ENCODE results near the gene ERO1B.
"Not testable (repeated sequence)": the region's sequence is repeated elsewhere in the genome, so short reads cannot be mapped to it uniquely, and the experiment has no call there.

The ERO1B gene

GRCh38 chr1:236242568-236242967 lies 39.2 kb downstream of the ERO1B start:
- DNase-seq: no peak

DNA sequence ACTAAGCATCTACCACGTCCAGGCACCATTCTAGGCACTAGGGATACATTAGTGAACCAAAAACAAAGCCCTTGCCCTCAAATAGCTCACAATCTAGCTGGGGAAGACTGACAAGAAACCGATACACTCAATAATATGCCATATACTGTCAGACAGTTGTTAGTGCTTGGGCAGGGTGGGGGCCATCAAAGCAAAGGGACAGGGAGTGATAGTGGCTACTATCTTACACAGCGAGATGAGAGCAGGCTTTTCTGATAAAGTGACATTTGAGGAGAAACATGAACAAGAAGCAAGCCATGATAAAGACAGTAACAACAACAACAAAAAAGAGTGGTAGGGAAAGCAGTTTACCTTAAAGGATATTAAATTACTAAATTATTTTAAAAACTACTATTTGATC lies 41.1 kb downstream of the ERO1B start:
- no peak for DNase-seq

- DNase-seq: no peak
Observed at GRCh38 chr1:236239092-236239585, 42.6 kb downstream of the ERO1B start.

DNA sequence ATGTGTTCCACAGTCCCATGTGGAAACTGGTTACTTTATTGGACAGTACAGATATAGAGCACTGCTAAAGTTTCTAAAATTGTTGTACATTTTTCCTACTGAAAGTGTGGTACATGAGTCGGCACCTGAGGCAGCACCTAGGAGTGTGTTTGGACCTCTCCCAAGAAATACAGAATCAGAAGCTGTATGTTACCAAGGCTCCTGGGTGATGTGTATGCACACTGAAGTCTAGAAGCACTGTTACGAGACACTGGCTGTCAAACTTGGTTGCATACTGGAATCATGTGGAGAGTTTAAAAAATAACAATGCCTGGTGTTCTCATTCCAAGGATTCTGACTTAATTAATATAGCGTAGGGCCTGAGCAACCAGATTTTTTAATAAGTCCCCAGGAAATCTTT lies 46.6 kb downstream of the ERO1B start:
- DNase-seq: no peak

GRCh38 chr1:236228411-236228810 lies 53.3 kb downstream of the ERO1B start:
- no peak for DNase-seq

DNA sequence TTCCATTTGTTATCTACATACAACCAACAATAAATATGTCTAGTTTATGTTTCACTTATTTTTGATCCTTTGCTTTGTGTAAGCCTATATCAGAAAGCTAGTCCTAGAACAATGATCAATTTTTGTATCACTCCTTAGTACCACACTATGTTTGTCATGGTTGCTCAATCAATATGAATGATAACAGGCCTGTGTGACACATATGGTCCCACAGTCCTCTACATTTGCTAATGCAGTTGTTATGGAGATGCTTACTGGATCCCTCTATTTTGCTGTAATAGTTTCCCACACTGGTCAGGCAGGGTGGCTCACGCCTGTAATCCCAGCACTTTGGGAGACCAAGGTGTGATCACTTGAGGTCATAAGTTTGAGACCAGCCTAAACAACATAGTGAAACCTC lies 59.1 kb downstream of the ERO1B start:
- no peak for DNase-seq

GRCh38 chr1:236220473-236220872 lies 61.3 kb downstream of the ERO1B start:
- DNase-seq: no peak

- no peak for DNase-seq
Observed at GRCh38 chr1:236214761-236215160, 67.0 kb downstream of the ERO1B start.

- no peak for DNase-seq
Observed at GRCh38 chr1:236213534-236213933, 68.2 kb downstream of the ERO1B start.

GRCh38 chr1:236211815-236212214 lies 69.9 kb downstream of the ERO1B start:
- DNase-seq: no peak

DNA sequence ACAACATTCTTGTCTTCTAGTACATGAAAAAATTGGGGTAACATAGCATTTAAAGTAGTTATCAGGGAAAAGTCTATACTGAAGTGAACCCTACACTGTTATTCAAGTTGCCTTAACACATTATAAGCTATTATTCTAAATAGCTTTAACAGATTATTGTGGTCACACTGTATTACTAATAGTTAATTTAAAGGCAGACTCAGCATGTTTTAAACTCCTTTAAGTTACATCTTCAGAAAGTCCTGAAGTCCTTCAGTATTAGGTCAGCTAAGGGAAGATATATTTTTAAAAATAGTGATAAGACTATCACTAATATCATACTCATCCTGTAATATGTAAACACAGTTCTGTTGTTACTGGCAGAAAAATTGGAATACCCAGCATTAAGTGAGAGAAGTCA lies 72.0 kb downstream of the ERO1B start:
- no peak for DNase-seq

GRCh38 chr1:236209185-236209584 lies 72.6 kb downstream of the ERO1B start:
- no peak for DNase-seq

DNA sequence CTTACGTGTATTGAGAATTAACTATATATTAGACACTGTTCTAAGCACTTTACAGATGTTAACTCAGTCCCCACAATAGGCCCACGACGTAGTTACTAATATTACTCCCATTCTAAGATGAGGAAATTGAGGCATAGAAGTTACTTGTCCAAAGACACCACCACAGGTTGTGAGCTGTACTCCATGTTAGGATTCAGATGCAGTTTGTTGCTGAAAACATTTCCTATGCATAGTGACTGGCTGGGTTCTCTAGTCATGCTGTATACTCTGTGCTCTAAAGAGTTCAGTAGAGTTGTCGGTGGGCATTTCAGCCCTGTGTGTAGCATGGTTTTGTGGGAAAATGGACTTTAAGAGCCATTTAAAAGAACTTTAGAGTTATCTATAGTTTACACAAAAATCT lies 74.2 kb downstream of the ERO1B start:
- DNase-seq: no peak

DNA sequence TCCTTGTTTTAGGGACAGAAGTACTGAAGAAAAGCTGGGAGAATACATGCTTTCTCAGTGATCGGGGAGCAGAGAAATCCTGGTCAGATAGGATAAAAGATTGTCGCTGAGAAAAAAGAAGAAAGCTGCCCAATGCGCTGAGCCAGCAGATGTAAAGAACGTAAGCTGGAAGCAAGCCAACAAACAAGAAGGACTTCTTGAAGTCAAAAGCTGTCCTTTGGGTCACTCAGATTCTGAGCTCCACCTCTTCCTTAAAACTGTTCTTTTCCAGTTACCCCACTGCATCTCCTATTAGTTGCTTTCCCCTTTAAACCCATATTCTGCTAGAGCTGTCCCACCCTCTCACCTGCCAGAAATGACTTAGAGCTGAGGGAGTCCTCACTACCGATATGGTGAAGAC lies 74.6 kb downstream of the ERO1B start:
- no peak for DNase-seq

- no peak for DNase-seq
Observed at GRCh38 chr1:236206548-236206947, 75.2 kb downstream of the ERO1B start.

- no peak for DNase-seq
Observed at GRCh38 chr1:236204656-236205055, 77.1 kb downstream of the ERO1B start.

GRCh38 chr1:236204039-236204438 lies 77.7 kb downstream of the ERO1B start:
- DNase-seq: no peak

GRCh38 chr1:236201786-236202185 lies 80.0 kb downstream of the ERO1B start:
- DNase-seq: no peak

GRCh38 chr1:236200925-236201324 lies 80.8 kb downstream of the ERO1B start:
- DNase-seq: no peak

- no peak for DNase-seq
Observed at GRCh38 chr1:236193184-236193583, 88.6 kb downstream of the ERO1B start.

DNA sequence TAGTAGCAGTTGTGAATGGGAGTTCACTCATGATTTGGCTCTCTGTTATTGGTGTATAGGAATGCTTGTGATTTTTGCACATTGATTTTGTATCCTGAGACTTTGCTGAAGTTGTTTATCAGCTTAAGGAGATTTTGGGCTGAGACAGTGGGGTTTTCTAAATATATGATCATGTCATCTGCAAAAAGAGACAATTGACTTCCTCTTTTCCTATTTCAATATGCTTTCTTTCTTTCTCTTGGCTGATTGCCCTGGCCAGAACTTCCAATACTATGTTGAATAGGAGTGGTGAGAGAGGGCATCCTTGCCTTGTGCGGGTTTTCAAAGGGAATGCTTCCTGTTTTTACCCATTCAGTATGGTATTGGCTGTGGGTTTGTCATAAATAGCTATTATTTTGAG lies 93.7 kb downstream of the ERO1B start:
- not testable (repeated sequence) for DNase-seq

DNA sequence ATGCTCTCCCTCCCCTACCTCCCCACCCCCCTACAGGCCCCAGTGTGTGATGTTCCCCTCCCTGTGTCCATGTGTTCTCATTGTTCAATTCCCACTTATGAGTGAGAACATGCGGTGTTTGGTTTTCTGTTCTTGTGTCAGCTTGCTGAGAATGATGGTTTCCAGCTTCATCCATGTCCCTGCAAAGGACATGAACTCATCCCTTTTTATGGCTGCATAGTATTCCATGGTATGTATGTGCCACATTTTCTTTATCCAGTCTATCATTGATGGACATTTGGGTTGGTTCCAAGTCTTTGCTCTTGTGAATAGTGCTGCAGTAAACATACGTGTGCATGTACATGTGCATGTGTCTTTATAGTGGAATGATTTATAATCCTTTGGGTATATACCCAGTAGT lies 95.3 kb downstream of the ERO1B start:
- not testable (repeated sequence) for DNase-seq

DNA sequence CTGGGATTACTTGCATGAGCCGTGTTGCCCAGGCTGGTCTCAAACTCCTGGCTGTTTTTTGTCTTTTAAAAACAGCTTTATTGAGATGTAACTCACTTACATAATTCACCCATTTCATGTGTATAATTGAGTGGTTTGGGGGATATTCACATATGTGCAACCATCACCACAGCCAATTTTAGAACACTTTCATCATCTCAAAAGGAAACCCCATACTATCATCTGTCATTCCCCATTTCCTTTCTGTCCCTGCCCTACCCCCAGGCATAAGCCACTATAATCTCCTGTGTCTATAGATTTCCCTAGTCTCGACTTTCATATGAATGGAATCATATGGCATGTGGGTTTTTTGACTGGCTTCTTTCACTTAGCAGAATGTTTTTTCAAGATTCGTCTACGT lies 96.1 kb downstream of the ERO1B start:
- no peak for DNase-seq

DNA sequence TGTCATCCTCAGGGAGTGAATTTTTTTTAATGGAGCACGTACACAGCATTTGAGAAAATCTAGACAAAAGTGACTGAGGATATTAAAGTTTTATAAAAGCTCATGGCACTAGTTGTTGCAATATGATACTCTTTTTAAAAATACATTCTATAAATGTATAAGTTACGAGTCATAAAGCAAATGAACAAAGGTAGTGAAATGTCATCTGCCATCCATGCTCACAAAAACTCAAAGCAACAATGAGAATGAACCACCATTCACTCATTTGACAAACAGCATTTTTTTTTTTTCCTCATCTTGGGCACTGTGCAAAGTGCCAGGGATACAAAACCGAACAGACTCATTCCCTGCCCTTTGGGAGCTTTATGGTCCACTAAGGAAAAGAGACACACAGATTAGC lies 100.7 kb downstream of the ERO1B start:
- DNase-seq: no peak

- no peak for DNase-seq
Observed at GRCh38 chr1:236179634-236180033, 102.1 kb downstream of the ERO1B start.
